K562 (cell line): Measurements from ENCODE around the gene PRDM11. TPM values are rescaled to one million over a fixed set of nuclear protein-coding genes. Genes with fewer than 3 reads are reported as not detected.

ENCODE experiments used
- ATAC-seq: fragments of 200-7000 bp; cut with Tn5 transposase; 3 replicates; pipeline ENCODE4 v1.9.1; 2020; ENCODE audit warnings: moderate library complexity
- BruUV-seq: library from RNA; stranded (reverse); fragments of 400-500 nt; replicated peaks from 2 replicates; lab custom pipeline; 2021; lab: Mats Ljungman, UMichigan
- CTCF ChIA-PET: fragments of 300-600 bp; formaldehyde crosslinking; extraction: SDS; loops from one replicate; lab custom pipeline; 2021; ENCODE audit warnings: low intra/inter-chr PET ratio; lab: Yijun Ruan, JAX
- POLR2A ChIA-PET: fragments of 300-600, 350-650 bp; sonication (Branson Sonifier 250); formaldehyde crosslinking; extraction: SDS; loops from one replicate; lab custom pipeline; 2021; ENCODE audit warnings: antibody characterized with exemption, inconsistent platforms; lab: Yijun Ruan, JAX
- DNase-seq, 4 experiments: peaks; one replicate each; pipeline versions ENCODE4 v3.0.0 to v3.0.0-alpha.2; 2011 to 2018; ENCODE audit warnings: low spot score in 3 of 4, mixed read lengths in 3 of 4; ENCODE audit errors: extremely low read depth in 1 of 4
- FAIRE-seq: peaks from 2 replicates; lab custom pipeline; 2011; peaks lifted over from hg19 to GRCh38; lab: Jason Lieb, UNC
- H2AFZ ChIP-seq: 2 replicates; pipeline ENCODE4 v1.6.0; 2011; ENCODE audit warnings: low read depth, low read length, control low read depth, inconsistent platforms
- H3K27ac ChIP-seq: fragments of 200-600 bp; 3 replicates; pipeline ENCODE4 v1.8.0; 2011; ENCODE audit warnings: low read depth, mild to moderate bottlenecking, control low read depth, inconsistent platforms, low read length, moderate library complexity, mixed read lengths; ENCODE audit errors: extremely low read depth
- H3K27me3 ChIP-seq, 2 experiments: fragments of 300-600 bp in 1 of 2; 2 replicates in 1 of 2; 3 replicates in 1 of 2; pipeline versions ENCODE4 v1.6.0 to v1.8.0; 2011; ENCODE audit warnings: inconsistent platforms in 2 of 2, low read length in 2 of 2, mild to moderate bottlenecking in 1 of 2, mixed read lengths in 1 of 2, moderate library complexity in 1 of 2; ENCODE audit not compliant: control insufficient read depth in 2 of 2, insufficient read depth in 2 of 2
- H3K36me3 ChIP-seq: fragments of 300-600 bp; 3 replicates; pipeline ENCODE4 v1.8.0; 2011; ENCODE audit warnings: mild to moderate bottlenecking, low read length, inconsistent platforms; ENCODE audit not compliant: control insufficient read depth, insufficient read depth
- H3K4me1 ChIP-seq, 2 experiments: fragments of 200-600 bp in 1 of 2; replicated peaks in 1 of 2; 2 replicates in 1 of 2; 3 replicates in 1 of 2; pipeline versions ENCODE4 v1.5.1 to v1.8.0; 2011; ENCODE audit warnings: inconsistent platforms in 2 of 2, low read length in 2 of 2, mild to moderate bottlenecking in 1 of 2, mixed read lengths in 1 of 2, moderate library complexity in 1 of 2; ENCODE audit not compliant: control insufficient read depth in 2 of 2, insufficient read depth in 2 of 2
- H3K4me2 ChIP-seq: 2 replicates; pipeline ENCODE4 v1.6.1; 2011; ENCODE audit warnings: low read length, control low read depth, inconsistent platforms, mixed read lengths; ENCODE audit not compliant: insufficient read depth
- H3K4me3 ChIP-seq: fragments of 200-600 bp; sonication (generic), shearing (Covaris generic); 2 replicates; pipeline ENCODE4 v1.5.1; 2016; ENCODE audit warnings: control low read depth, inconsistent platforms
- H3K79me2 ChIP-seq: fragments of 200-600 bp; 3 replicates; pipeline ENCODE4 v1.8.0; 2011; ENCODE audit warnings: low read length, inconsistent platforms; ENCODE audit not compliant: control insufficient read depth, insufficient read depth
- H3K9ac ChIP-seq, 2 experiments: 2 replicates each; pipeline versions ENCODE4 v1.6.0 to v1.6.1; 2011; ENCODE audit warnings: low read depth in 2 of 2, low read length in 2 of 2, control low read depth in 1 of 2, inconsistent platforms in 1 of 2, mild to moderate bottlenecking in 1 of 2, mixed read lengths in 1 of 2; ENCODE audit not compliant: insufficient read depth in 1 of 2
- H3K9me1 ChIP-seq: one replicate; pipeline ENCODE4 v1.6.0; 2011; ENCODE audit warnings: inconsistent platforms, mild to moderate bottlenecking, low read length, moderate library complexity; ENCODE audit not compliant: control insufficient read depth, insufficient read depth
- H3K9me3 ChIP-seq: replicated peaks from 2 replicates; pipeline ENCODE4 v1.5.1; 2011; ENCODE audit warnings: low read depth, low read length, inconsistent platforms; ENCODE audit not compliant: control insufficient read depth, insufficient read depth
- H4K20me1 ChIP-seq: replicated peaks from 2 replicates; pipeline ENCODE4 v1.6.1; 2011; ENCODE audit warnings: low read length, inconsistent platforms, mixed read lengths; ENCODE audit not compliant: control insufficient read depth, insufficient read depth
- CCAR2 ChIP-seq: fragments of 200-400 bp; formaldehyde crosslinking; IDR thresholded peaks from 2 replicates; pipeline ENCODE4 v1.6.1; 2017; ENCODE audit warnings: mild to moderate bottlenecking, low read depth, low read length
- CREBBP ChIP-seq: IDR thresholded peaks from one replicate; pipeline ENCODE4 v1.6.1; 2012; ENCODE audit warnings: low read depth, mild to moderate bottlenecking, control low read depth, inconsistent platforms, low read length
- E2F1 ChIP-seq: sonication (generic); formaldehyde crosslinking; IDR thresholded peaks from 2 replicates; pipeline ENCODE4 v1.8.1; 2023; ENCODE audit warnings: mild to moderate bottlenecking, missing genetic modification reagents, moderate library complexity
- KLF6 ChIP-seq: fragments of 250-450 bp; sonication (Bioruptor Pico); IDR thresholded peaks from 2 replicates; pipeline ENCODE4 v1.4.0; 2020; ENCODE audit warnings: mild to moderate bottlenecking, moderate library complexity, borderline replicate concordance
- POLR2B ChIP-seq: fragments of 450-650 bp; IDR thresholded peaks from 2 replicates; pipeline ENCODE4 v1.6.1; 2018; ENCODE audit warnings: low read depth; ENCODE audit not compliant: partially characterized antibody
- POLR3G ChIP-seq: IDR thresholded peaks from 2 replicates; pipeline ENCODE4 v1.6.1; 2011; ENCODE audit not compliant: insufficient read length, insufficient replicate concordance; ENCODE audit errors: extremely low read depth
- RBM25 ChIP-seq: fragments of 200-400 bp; formaldehyde crosslinking; IDR thresholded peaks from 2 replicates; pipeline ENCODE4 v1.6.1; 2018; ENCODE audit warnings: low read length, low read depth, moderate library complexity; ENCODE audit not compliant: severe bottlenecking
- ZNF436 ChIP-seq: fragments of 250-450, 450-650 bp; sonication (Bioruptor Pico); formaldehyde crosslinking; IDR thresholded peaks from 2 replicates; pipeline ENCODE4 v1.7.0; 2020; ENCODE audit warnings: mild to moderate bottlenecking
- ZNF717 ChIP-seq: fragments of 250-450 bp; sonication (Bioruptor Pico); IDR thresholded peaks from 2 replicates; pipeline ENCODE4 v1.5.0; 2021
- WGBS: fragments of 100-300 bp; shearing (Covaris generic); methylation state at CpG from one replicate; pipeline ENCODE4 v1.1.6; 2016; ENCODE audit warnings: low coverage, mixed read lengths; ENCODE audit not compliant: insufficient coverage; ENCODE audit errors: missing lambda C conversion rate; 5-methylcytosine and 5-hydroxymethylcytosine counted together
- in situ Hi-C: fragments of 300-500 bp; cut with MboI; formaldehyde crosslinking; loops from 4 replicates; pipeline ENCODE4 v1.15.0; 2018; ENCODE audit warnings: inconsistent platforms, mixed read lengths
- intact Hi-C: fragments of 100-400 bp; cut with micrococcal nuclease; formaldehyde crosslinking; loops from 2 replicates; pipeline ENCODE4 v1.14.2; 2022
- polyA plus RNA-seq, 8 experiments: library from polyadenylated mRNA; depleted of rRNA in 4 of 8; stranded (reverse) in 5 of 8; unstranded in 3 of 8; fragments of >200 nt; fragmentation: Nextera tagmentation in 2 of 8; fragmentation: Illumina TruSeq in 1 of 8; extraction: Ambion mirVana in 2 of 8; extraction: Trizol in 1 of 8; gene quantifications; 2 replicates each; pipeline versions ENCODE4 v1.2.1 to v1.2.3, GENCODE V29; 2011 to 2014; ENCODE audit warnings: inconsistent platforms in 1 of 8, missing spikeins in 1 of 8
- total RNA-seq, 7 experiments: library from RNA; depleted of rRNA in 6 of 7; stranded (reverse); fragments of >200 nt in 6 of 7; fragmentation: Illumina TruSeq in 2 of 7; extraction: Trizol in 2 of 7; gene quantifications; 2 replicates each; pipeline versions ENCODE4 v1.2.1 to v1.2.3, GENCODE V29; 2011 to 2021; ENCODE audit warnings: low replicate concordance in 1 of 7

PRDM11 gene
- total and polyA plus RNA-seq, 9 of the 15 experiments (the other 6 are each of a cell fraction or from before 2014, with no cell fraction given), result 0.01 to 1.1 (median 0.29) TPM

GRCh38 chr11:45154276-45154675 lies 7.8 kb downstream of the PRDM11 start:
- Histone ChIP-seq H3K36me3 (no peaks in the 10 kb centered on the region), H3K4me1 (peaks cover 0 to 10% of the 10 kb centered on the region in 2 experiments; a peak in 2 of 5 replicates), H2AFZ (no peak overlapping the region), H3K9me3 (no peaks in the 10 kb centered on the region), H3K79me2 (no peaks in the 10 kb centered on the region), H3K27ac (no peak overlapping the region), H4K20me1 (no peaks in the 10 kb centered on the region), H3K9ac (no peak overlapping the region), H3K9me1 (no peaks in the 10 kb centered on the region), H3K27me3 (peaks cover 3 to 67% of the 10 kb centered on the region in 2 experiments; a peak in 3 of 5 replicates), H3K4me3 (no peak overlapping the region), H3K4me2 (no peak overlapping the region)
- ChIA-PET POLR2A (interaction anchor here (2.0 kb wide), 1 partner anchor 10 kb away, joined by 4 read pairs; no protein-coding TSS in a partner anchor), CTCF (no interaction called here)
- ATAC-seq, result no peak
- in situ Hi-C loops, result no loop called here
- TF ChIP-seq POLR2B (no peak), E2F1 (CRISPR knock-in tag) (no peak), CREBBP (no peak), CCAR2 (no peak), ZNF717 (CRISPR knock-in tag) (no peak), RBM25 (no peak), KLF6 (CRISPR knock-in tag) (no peak), POLR3G (no peak), ZNF436 (CRISPR knock-in tag) (no peak)
- no peak for FAIRE-seq
- intact Hi-C loops, result no loop called here
- BruUV-seq, result no TSS peak
- WGBS, result 46% methylated on average over 4 of the region's 6 CpGs
- DNase-seq, result no peak
